MM.1S (cell line): ENCODE results near the gene CDCP2.

Experiments used
- CTCF ChIP-seq: fragments of 300-600 bp; sonication (generic); IDR thresholded peaks from 2 replicates; pipeline ENCODE4 v1.5.1; 2016; ENCODE audit warnings: antibody characterized with exemption, low read length, mixed read lengths
- EZH2phosphoT487 ChIP-seq: fragments of 300-600 bp; sonication (generic); IDR thresholded peaks from 2 replicates; pipeline ENCODE4 v1.6.1; 2018; ENCODE audit warnings: antibody characterized with exemption, low read length

DNA sequence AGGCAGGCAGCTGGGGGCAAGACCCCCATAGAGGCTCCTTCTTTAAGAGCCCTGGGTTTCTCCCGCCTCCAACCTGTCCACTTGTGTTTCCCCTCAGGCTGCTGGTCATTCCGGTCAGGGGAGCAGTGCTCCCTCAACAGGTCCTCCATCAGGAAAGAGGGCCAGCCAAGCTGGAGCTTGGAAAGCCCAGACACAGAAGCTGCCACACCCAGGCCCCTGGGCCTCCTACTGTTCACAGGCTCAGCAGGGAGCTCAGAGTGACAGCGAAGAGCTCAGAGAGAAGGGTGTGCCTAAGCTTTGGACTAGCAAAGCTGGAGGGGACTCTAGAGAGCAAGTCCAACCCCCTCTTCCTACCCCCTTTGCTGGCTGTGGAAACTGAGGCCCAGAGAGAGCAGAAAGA lies 10.3 kb upstream of the CDCP2 start:
- TF ChIP-seq CTCF (no peak), EZH2phosphoT487 (no peak)
